ENCODE data around the gene TBC1D13.

DNA sequence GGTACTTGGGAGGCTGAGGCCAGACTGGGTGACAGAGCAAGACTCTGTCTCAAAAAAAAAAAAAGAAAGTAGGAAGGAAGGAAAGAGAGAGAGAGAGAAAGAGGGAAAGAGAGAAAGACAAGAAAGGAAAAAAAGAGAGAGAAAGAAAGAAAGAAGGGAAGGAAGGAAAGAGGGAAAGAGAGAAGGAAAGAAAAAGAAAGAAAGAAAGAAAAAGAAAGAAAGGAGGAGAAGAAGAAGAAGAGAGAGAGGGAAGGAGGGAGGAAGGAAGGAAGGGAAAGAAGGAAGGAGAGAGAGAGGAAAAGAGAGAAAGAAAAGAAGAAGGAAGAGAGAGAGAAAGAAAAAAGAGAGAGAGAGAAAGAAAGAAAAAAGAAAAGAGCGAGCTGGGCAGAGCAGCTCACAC, 12.2 kb upstream of the TBC1D13 start:
- TF ChIP-seq YY1 (IDR thresholded peaks at IDR 0.05; ENCODE audit: insufficient read depth, insufficient read length) (no peak), SUZ12 (IDR thresholded peaks at IDR 0.05; ENCODE audit: extremely low read depth, insufficient read depth, insufficient read length) (no peak), ZNF274 (IDR thresholded peaks at IDR 0.05; ENCODE audit: low read depth, low read length) (no peak)
